HEK293 (cell line): Measurements from ENCODE around the gene IRF7.

Experiments used
- GFI1B ChIP-seq: fragments of 450-650 bp; formaldehyde crosslinking; IDR thresholded peaks from 2 replicates; pipeline ENCODE4 v1.5.1; 2016; ENCODE audit warnings: missing biosample characterization, missing genetic modification characterization
- KLF1 ChIP-seq: fragments of 450-650 bp; formaldehyde crosslinking; IDR thresholded peaks from 2 replicates; pipeline ENCODE4 v1.5.1; 2016; ENCODE audit warnings: missing biosample characterization, missing genetic modification characterization
- KLF9 ChIP-seq: fragments of 450-650 bp; formaldehyde crosslinking; IDR thresholded peaks from 2 replicates; pipeline ENCODE4 v1.5.1; 2016; ENCODE audit warnings: missing biosample characterization, missing genetic modification characterization, low read depth
- MEIS1 ChIP-seq: sonication (generic); formaldehyde crosslinking; IDR thresholded peaks from 2 replicates; pipeline ENCODE4 v1.8.1; 2022; ENCODE audit warnings: missing genetic modification reagents, mild to moderate bottlenecking, borderline replicate concordance
- REPIN1 ChIP-seq: fragments of 450-650 bp; formaldehyde crosslinking; IDR thresholded peaks from 2 replicates; pipeline ENCODE4 v1.5.1; 2017; ENCODE audit warnings: missing biosample characterization, missing genetic modification characterization, low read depth
- ZBTB26 ChIP-seq: fragments of 450-650 bp; formaldehyde crosslinking; optimal IDR thresholded peaks from 2 replicates; pipeline ENCODE3; 2016; ENCODE audit warnings: missing biosample characterization, mild to moderate bottlenecking, missing genetic modification characterization
- ZBTB49 ChIP-seq: fragments of 450-650 bp; formaldehyde crosslinking; IDR thresholded peaks from 2 replicates; pipeline ENCODE4 v1.5.1; 2016; ENCODE audit warnings: missing biosample characterization, missing genetic modification characterization, low read depth
- ZNF324 ChIP-seq: fragments of 450-650 bp; formaldehyde crosslinking; IDR thresholded peaks from 2 replicates; pipeline ENCODE4 v1.5.1; 2016; ENCODE audit warnings: missing biosample characterization, missing genetic modification characterization
- ZSCAN23 ChIP-seq: fragments of 450-650 bp; formaldehyde crosslinking; IDR thresholded peaks from 2 replicates; pipeline ENCODE4 v1.5.1; 2016; ENCODE audit warnings: missing biosample characterization, missing genetic modification characterization
- TF ChIP-seq, protein P1 (sequence below): fragments of 450-650 bp; formaldehyde crosslinking; IDR thresholded peaks from 2 replicates; pipeline ENCODE4 v1.5.1; 2016; ENCODE audit warnings: missing biosample characterization, missing genetic modification characterization
- TF ChIP-seq, protein P2 (sequence below): fragments of 450-650 bp; formaldehyde crosslinking; IDR thresholded peaks from 2 replicates; pipeline ENCODE4 v1.5.1; 2016; ENCODE audit warnings: missing biosample characterization, missing genetic modification characterization
- TF ChIP-seq, protein P3 (sequence below): fragments of 450-650 bp; formaldehyde crosslinking; IDR thresholded peaks from 2 replicates; pipeline ENCODE4 v1.5.1; 2017; ENCODE audit warnings: missing biosample characterization, missing genetic modification characterization
- TF ChIP-seq, protein P4 (sequence below): fragments of 450-650 bp; formaldehyde crosslinking; IDR thresholded peaks from 2 replicates; pipeline ENCODE4 v1.5.1; 2017; ENCODE audit warnings: missing biosample characterization, missing genetic modification characterization
- TF ChIP-seq, protein P5 (sequence below): fragments of 450-650 bp; formaldehyde crosslinking; IDR thresholded peaks from 2 replicates; pipeline ENCODE4 v1.5.1; 2016; ENCODE audit warnings: missing biosample characterization, missing genetic modification characterization

DNA sequence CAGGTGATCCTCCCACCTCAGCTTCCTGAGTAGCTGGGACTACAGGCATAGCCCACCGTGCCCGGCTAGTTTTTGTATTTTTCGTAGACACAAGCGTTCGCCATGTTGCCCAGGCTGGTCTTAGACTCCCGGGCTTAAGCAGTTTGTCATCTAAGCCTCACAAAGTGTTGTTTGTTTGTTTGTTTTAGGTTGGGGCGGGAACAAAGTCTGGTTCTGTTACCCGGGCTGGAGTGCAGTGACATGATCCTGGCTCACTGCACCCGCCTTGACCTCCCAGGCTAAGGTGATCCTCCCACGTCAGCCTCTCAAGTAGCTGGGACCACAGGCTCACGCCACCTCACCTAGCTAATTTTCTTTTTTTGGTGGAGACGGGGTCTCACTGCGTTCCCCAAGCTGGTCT is 12.6 kb downstream of the IRF7 start:
- TF ChIP-seq, protein P1, sequence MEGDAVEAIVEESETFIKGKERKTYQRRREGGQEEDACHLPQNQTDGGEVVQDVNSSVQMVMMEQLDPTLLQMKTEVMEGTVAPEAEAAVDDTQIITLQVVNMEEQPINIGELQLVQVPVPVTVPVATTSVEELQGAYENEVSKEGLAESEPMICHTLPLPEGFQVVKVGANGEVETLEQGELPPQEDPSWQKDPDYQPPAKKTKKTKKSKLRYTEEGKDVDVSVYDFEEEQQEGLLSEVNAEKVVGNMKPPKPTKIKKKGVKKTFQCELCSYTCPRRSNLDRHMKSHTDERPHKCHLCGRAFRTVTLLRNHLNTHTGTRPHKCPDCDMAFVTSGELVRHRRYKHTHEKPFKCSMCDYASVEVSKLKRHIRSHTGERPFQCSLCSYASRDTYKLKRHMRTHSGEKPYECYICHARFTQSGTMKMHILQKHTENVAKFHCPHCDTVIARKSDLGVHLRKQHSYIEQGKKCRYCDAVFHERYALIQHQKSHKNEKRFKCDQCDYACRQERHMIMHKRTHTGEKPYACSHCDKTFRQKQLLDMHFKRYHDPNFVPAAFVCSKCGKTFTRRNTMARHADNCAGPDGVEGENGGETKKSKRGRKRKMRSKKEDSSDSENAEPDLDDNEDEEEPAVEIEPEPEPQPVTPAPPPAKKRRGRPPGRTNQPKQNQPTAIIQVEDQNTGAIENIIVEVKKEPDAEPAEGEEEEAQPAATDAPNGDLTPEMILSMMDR (tag by site-specific recombination), result no peak
- TF ChIP-seq, protein P2, sequence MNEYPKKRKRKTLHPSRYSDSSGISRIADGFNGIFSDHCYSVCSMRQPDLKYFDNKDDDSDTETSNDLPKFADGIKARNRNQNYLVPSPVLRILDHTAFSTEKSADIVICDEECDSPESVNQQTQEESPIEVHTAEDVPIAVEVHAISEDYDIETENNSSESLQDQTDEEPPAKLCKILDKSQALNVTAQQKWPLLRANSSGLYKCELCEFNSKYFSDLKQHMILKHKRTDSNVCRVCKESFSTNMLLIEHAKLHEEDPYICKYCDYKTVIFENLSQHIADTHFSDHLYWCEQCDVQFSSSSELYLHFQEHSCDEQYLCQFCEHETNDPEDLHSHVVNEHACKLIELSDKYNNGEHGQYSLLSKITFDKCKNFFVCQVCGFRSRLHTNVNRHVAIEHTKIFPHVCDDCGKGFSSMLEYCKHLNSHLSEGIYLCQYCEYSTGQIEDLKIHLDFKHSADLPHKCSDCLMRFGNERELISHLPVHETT, result no peak
- TF ChIP-seq KLF9 (tag by site-specific recombination), result no peak
- TF ChIP-seq MEIS1 (CRISPR knock-in tag), result no peak
- TF ChIP-seq ZBTB49 (tag by site-specific recombination), result no peak
- no peak for TF ChIP-seq ZNF324 (tag by site-specific recombination)
- TF ChIP-seq, protein P3, sequence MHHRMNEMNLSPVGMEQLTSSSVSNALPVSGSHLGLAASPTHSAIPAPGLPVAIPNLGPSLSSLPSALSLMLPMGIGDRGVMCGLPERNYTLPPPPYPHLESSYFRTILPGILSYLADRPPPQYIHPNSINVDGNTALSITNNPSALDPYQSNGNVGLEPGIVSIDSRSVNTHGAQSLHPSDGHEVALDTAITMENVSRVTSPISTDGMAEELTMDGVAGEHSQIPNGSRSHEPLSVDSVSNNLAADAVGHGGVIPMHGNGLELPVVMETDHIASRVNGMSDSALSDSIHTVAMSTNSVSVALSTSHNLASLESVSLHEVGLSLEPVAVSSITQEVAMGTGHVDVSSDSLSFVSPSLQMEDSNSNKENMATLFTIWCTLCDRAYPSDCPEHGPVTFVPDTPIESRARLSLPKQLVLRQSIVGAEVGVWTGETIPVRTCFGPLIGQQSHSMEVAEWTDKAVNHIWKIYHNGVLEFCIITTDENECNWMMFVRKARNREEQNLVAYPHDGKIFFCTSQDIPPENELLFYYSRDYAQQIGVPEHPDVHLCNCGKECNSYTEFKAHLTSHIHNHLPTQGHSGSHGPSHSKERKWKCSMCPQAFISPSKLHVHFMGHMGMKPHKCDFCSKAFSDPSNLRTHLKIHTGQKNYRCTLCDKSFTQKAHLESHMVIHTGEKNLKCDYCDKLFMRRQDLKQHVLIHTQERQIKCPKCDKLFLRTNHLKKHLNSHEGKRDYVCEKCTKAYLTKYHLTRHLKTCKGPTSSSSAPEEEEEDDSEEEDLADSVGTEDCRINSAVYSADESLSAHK, result no peak
- TF ChIP-seq REPIN1 (tag by site-specific recombination), result no peak
- TF ChIP-seq ZSCAN23 (tag by site-specific recombination), result no peak
- TF ChIP-seq ZBTB26 (tag by site-specific recombination), result no peak
- no peak for TF ChIP-seq KLF1 (tag by site-specific recombination)
- TF ChIP-seq, protein P4, sequence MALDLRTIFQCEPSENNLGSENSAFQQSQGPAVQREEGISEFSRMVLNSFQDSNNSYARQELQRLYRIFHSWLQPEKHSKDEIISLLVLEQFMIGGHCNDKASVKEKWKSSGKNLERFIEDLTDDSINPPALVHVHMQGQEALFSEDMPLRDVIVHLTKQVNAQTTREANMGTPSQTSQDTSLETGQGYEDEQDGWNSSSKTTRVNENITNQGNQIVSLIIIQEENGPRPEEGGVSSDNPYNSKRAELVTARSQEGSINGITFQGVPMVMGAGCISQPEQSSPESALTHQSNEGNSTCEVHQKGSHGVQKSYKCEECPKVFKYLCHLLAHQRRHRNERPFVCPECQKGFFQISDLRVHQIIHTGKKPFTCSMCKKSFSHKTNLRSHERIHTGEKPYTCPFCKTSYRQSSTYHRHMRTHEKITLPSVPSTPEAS (tag by site-specific recombination), result no peak
- TF ChIP-seq, protein P5, sequence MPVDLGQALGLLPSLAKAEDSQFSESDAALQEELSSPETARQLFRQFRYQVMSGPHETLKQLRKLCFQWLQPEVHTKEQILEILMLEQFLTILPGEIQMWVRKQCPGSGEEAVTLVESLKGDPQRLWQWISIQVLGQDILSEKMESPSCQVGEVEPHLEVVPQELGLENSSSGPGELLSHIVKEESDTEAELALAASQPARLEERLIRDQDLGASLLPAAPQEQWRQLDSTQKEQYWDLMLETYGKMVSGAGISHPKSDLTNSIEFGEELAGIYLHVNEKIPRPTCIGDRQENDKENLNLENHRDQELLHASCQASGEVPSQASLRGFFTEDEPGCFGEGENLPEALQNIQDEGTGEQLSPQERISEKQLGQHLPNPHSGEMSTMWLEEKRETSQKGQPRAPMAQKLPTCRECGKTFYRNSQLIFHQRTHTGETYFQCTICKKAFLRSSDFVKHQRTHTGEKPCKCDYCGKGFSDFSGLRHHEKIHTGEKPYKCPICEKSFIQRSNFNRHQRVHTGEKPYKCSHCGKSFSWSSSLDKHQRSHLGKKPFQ, result no peak
- no peak for TF ChIP-seq GFI1B
